HepG2 (cell line): ENCODE measurements around the gene LENEP. TPM values are rescaled to one million over a fixed set of nuclear protein-coding genes. Genes with fewer than 3 reads are reported as not detected.
A peak's percentile ranks its signal among the peaks of the same experiment; 100 is the strongest.

Source experiments
- ELF1 ChIP-seq: sonication (generic); formaldehyde crosslinking; IDR thresholded peaks from 2 replicates; pipeline ENCODE4 v1.4.0; 2020; ENCODE audit warnings: missing genetic modification reagents
- EP300 ChIP-seq, 3 experiments: sonication (generic) in 1 of 3; formaldehyde crosslinking in 1 of 3; IDR thresholded peaks; 2 replicates each; pipeline versions ENCODE4 v1.5.1 to v1.6.1; 2011 to 2020; ENCODE audit warnings: low read depth in 2 of 3, low read length in 2 of 3, borderline replicate concordance in 1 of 3, improper control_type of control experiment in 1 of 3, mild to moderate bottlenecking in 1 of 3, missing genetic modification reagents in 1 of 3, moderate library complexity in 1 of 3
- GATAD2A ChIP-seq: IDR thresholded peaks from 2 replicates; pipeline ENCODE4 v1.6.1; 2016
- HES4 ChIP-seq: sonication (generic); formaldehyde crosslinking; IDR thresholded peaks from 2 replicates; pipeline ENCODE4 v1.9.0; 2021; ENCODE audit warnings: mild to moderate bottlenecking, missing genetic modification reagents, borderline replicate concordance
- ISL2 ChIP-seq: sonication (generic); formaldehyde crosslinking; IDR thresholded peaks from 2 replicates; pipeline ENCODE4 v1.5.0; 2020; ENCODE audit warnings: missing genetic modification reagents
- NFIC ChIP-seq: IDR thresholded peaks from 2 replicates; pipeline ENCODE4 v1.6.1; 2012; ENCODE audit warnings: mild to moderate bottlenecking, low read length, inconsistent platforms
- PITX1 ChIP-seq: sonication (generic); formaldehyde crosslinking; IDR thresholded peaks from 2 replicates; pipeline ENCODE4 v1.5.1; 2020; ENCODE audit warnings: mild to moderate bottlenecking, missing genetic modification reagents
- POLR2A ChIP-seq, 2 experiments: IDR thresholded peaks; 2 replicates each; pipeline ENCODE4 v1.6.1; 2011; ENCODE audit warnings: low read depth in 2 of 2, low read length in 2 of 2, mild to moderate bottlenecking in 1 of 2, moderate library complexity in 1 of 2; ENCODE audit not compliant: insufficient read depth in 1 of 2
- SNAI1 ChIP-seq: sonication (generic); formaldehyde crosslinking; IDR thresholded peaks from 2 replicates; pipeline ENCODE4 v1.5.0; 2020; ENCODE audit warnings: mild to moderate bottlenecking, missing genetic modification reagents, borderline replicate concordance
- ZNF510 ChIP-seq: sonication (generic); formaldehyde crosslinking; IDR thresholded peaks from 2 replicates; pipeline ENCODE4 v1.4.0; 2020; ENCODE audit warnings: low read depth, mild to moderate bottlenecking, missing genetic modification reagents
- ZNF549 ChIP-seq: sonication (generic); formaldehyde crosslinking; IDR thresholded peaks from 2 replicates; pipeline ENCODE4 v1.5.0; 2020; ENCODE audit warnings: missing genetic modification reagents
- ZNF672 ChIP-seq: sonication (generic); formaldehyde crosslinking; IDR thresholded peaks from 2 replicates; pipeline ENCODE4 v1.8.1; 2022; ENCODE audit warnings: missing genetic modification reagents
- ZNF792 ChIP-seq: IDR thresholded peaks from 2 replicates; pipeline ENCODE4 v1.6.1; 2016
- polyA plus RNA-seq, 8 experiments: library from polyadenylated mRNA; depleted of rRNA in 3 of 8; stranded (reverse) in 7 of 8; unstranded in 1 of 8; fragments of >200 nt; fragmentation: Illumina TruSeq in 4 of 8; extraction: Trizol in 4 of 8; gene quantifications; 2 replicates each; pipeline versions ENCODE4 v1.2.1 to v1.2.3, GENCODE V29; 2011 to 2016; ENCODE audit warnings: low read depth in 4 of 8, missing spikeins in 1 of 8, mixed read lengths in 1 of 8; ENCODE audit not compliant: insufficient read depth in 1 of 8
- total RNA-seq, 5 experiments: library from RNA; depleted of rRNA; stranded (reverse); fragments of >200 nt; fragmentation: Illumina TruSeq; extraction: Trizol; gene quantifications; 2 replicates each; pipeline ENCODE4 v1.2.3, GENCODE V29; 2016; ENCODE audit warnings: low read depth in 1 of 5
- TF ChIP-seq, protein P1 (sequence below): sonication (generic); formaldehyde crosslinking; IDR thresholded peaks from 2 replicates; pipeline ENCODE4 v1.5.0; 2020; ENCODE audit warnings: missing genetic modification reagents, mild to moderate bottlenecking, borderline replicate concordance
- TF ChIP-seq, protein P2 (sequence below): sonication (generic); formaldehyde crosslinking; IDR thresholded peaks from 2 replicates; pipeline ENCODE4 v1.9.0; 2022; ENCODE audit warnings: low read depth, missing genetic modification reagents
- TF ChIP-seq, protein P3 (sequence below): sonication (generic); formaldehyde crosslinking; IDR thresholded peaks from 2 replicates; pipeline ENCODE4 v1.4.0; 2020; ENCODE audit warnings: mild to moderate bottlenecking, missing genetic modification reagents
- TF ChIP-seq, protein P4 (sequence below): sonication (generic); formaldehyde crosslinking; IDR thresholded peaks from 2 replicates; pipeline ENCODE4 v1.5.1; 2020; ENCODE audit warnings: mild to moderate bottlenecking, missing genetic modification reagents, moderate library complexity
- TF ChIP-seq, protein P5 (sequence below): sonication (generic); formaldehyde crosslinking; IDR thresholded peaks from 2 replicates; pipeline ENCODE4 v1.4.0; 2020; ENCODE audit warnings: missing genetic modification reagents, mild to moderate bottlenecking, borderline replicate concordance
- TF ChIP-seq, protein P6 (sequence below): sonication (generic); formaldehyde crosslinking; IDR thresholded peaks from 2 replicates; pipeline ENCODE4 v1.5.0; 2020; ENCODE audit warnings: missing genetic modification reagents

The LENEP gene
- total and polyA plus RNA-seq, 2 of the 13 experiments (the other 11 are each of a cell fraction or from before 2014, with no cell fraction given), result 0.29 TPM; not detected in 1

DNA sequence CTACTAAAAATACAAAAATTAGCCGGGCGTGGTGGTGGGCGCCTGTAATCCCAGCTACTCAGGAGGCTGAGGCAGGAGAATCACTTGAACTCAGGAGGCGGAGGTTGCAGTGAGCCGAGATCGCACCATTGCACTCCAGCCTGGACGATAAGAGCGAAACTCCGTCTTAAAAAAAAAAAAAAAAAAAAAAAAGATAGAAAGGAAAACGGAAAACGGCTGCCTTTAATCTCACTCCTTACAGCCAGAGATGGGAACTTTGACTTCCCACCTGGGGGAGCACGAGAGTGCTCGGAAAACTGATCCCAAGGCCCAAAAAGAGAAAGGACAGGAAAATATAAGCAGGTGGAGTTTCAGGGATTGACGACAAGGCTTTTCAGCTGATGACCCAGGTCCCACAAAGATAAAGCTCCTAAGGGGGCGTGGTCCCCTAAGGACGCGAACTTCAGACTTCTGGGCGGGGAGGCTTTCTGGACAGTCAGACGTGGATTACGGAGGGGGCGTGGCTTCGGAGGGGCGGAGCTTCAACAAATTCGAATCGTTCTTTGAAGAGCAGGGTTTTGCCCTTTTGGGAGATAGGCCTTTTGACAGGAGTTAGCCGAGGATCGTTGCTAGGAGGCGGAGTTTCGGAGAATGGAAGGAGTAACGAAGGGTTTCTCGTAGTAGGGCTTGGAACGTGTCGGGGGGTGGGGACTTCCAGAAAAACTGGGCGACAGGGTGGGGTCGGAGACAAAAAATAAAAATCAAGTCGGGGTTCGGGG is 19.9 kb upstream of the LENEP start (continued):
- TF ChIP-seq, protein P1, sequence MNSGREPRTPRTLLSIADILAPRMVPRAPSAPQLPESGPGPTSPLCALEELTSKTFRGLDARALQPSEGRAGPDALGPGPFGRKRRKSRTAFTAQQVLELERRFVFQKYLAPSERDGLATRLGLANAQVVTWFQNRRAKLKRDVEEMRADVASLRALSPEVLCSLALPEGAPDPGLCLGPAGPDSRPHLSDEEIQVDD, result no peak
- TF ChIP-seq ZNF549, result no peak
- TF ChIP-seq, protein P2, sequence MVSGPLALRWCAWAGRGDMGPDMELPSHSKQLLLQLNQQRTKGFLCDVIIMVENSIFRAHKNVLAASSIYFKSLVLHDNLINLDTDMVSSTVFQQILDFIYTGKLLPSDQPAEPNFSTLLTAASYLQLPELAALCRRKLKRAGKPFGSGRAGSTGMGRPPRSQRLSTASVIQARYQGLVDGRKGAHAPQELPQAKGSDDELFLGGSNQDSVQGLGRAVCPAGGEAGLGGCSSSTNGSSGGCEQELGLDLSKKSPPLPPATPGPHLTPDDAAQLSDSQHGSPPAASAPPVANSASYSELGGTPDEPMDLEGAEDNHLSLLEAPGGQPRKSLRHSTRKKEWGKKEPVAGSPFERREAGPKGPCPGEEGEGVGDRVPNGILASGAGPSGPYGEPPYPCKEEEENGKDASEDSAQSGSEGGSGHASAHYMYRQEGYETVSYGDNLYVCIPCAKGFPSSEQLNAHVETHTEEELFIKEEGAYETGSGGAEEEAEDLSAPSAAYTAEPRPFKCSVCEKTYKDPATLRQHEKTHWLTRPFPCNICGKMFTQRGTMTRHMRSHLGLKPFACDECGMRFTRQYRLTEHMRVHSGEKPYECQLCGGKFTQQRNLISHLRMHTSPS, result no peak
- peak; percentile 25; the same call in 1 of the 2 replicates for TF ChIP-seq NFIC
- no peak for TF ChIP-seq ZNF792 (CRISPR knock-in tag)
- peak in 1 of 2 experiments; percentile 29; a peak in 1 of 4 replicates for TF ChIP-seq EP300 (IDR thresholded peaks at IDR 0.05; ENCODE audit: low read depth in 2 of 2, low read length in 2 of 2)
- TF ChIP-seq EP300 (CRISPR knock-in tag; IDR thresholded peaks at IDR 0.05; ENCODE audit: borderline replicate concordance), result no peak
- TF ChIP-seq, protein P3, sequence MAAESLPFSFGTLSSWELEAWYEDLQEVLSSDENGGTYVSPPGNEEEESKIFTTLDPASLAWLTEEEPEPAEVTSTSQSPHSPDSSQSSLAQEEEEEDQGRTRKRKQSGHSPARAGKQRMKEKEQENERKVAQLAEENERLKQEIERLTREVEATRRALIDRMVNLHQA (CRISPR knock-in tag), result no peak
- TF ChIP-seq, protein P4, sequence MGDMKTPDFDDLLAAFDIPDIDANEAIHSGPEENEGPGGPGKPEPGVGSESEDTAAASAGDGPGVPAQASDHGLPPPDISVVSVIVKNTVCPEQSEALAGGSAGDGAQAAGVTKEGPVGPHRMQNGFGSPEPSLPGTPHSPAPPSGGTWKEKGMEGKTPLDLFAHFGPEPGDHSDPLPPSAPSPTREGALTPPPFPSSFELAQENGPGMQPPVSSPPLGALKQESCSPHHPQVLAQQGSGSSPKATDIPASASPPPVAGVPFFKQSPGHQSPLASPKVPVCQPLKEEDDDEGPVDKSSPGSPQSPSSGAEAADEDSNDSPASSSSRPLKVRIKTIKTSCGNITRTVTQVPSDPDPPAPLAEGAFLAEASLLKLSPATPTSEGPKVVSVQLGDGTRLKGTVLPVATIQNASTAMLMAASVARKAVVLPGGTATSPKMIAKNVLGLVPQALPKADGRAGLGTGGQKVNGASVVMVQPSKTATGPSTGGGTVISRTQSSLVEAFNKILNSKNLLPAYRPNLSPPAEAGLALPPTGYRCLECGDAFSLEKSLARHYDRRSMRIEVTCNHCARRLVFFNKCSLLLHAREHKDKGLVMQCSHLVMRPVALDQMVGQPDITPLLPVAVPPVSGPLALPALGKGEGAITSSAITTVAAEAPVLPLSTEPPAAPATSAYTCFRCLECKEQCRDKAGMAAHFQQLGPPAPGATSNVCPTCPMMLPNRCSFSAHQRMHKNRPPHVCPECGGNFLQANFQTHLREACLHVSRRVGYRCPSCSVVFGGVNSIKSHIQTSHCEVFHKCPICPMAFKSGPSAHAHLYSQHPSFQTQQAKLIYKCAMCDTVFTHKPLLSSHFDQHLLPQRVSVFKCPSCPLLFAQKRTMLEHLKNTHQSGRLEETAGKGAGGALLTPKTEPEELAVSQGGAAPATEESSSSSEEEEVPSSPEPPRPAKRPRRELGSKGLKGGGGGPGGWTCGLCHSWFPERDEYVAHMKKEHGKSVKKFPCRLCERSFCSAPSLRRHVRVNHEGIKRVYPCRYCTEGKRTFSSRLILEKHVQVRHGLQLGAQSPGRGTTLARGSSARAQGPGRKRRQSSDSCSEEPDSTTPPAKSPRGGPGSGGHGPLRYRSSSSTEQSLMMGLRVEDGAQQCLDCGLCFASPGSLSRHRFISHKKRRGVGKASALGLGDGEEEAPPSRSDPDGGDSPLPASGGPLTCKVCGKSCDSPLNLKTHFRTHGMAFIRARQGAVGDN (CRISPR knock-in tag), result no peak
- 0 out of 2 replicates have a peak, but pooled peaks have one; percentile 11 for TF ChIP-seq GATAD2A
- TF ChIP-seq ELF1 (CRISPR knock-in tag), result no peak
- no peak for TF ChIP-seq ZNF672 (CRISPR knock-in tag)
- TF ChIP-seq POLR2A (IDR thresholded peaks at IDR 0.05; ENCODE audit: insufficient read depth in 1 of 2, low read depth in 2 of 2, low read length in 2 of 2), result peak; percentile 87 to 88
- 0 out of 2 replicates have a peak, but pooled peaks have one; percentile 16 for TF ChIP-seq ISL2 (CRISPR knock-in tag)
- TF ChIP-seq HES4 (CRISPR knock-in tag), result 0 out of 2 replicates have a peak, but pooled peaks have one; percentile 25
- TF ChIP-seq PITX1 (CRISPR knock-in tag), result 0 out of 2 replicates have a peak, but pooled peaks have one; percentile 44
- TF ChIP-seq, protein P5, sequence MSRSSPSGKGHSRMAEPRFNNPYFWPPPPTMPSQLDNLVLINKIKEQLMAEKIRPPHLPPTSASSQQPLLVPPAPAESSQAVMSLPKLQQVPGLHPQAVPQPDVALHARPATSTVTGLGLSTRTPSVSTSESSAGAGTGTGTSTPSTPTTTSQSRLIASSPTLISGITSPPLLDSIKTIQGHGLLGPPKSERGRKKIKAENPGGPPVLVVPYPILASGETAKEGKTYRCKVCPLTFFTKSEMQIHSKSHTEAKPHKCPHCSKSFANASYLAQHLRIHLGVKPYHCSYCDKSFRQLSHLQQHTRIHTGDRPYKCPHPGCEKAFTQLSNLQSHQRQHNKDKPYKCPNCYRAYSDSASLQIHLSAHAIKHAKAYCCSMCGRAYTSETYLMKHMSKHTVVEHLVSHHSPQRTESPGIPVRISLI (CRISPR knock-in tag), result no peak
- TF ChIP-seq SNAI1 (CRISPR knock-in tag), result no peak
- TF ChIP-seq ZNF510 (CRISPR knock-in tag), result no peak
- TF ChIP-seq, protein P6, sequence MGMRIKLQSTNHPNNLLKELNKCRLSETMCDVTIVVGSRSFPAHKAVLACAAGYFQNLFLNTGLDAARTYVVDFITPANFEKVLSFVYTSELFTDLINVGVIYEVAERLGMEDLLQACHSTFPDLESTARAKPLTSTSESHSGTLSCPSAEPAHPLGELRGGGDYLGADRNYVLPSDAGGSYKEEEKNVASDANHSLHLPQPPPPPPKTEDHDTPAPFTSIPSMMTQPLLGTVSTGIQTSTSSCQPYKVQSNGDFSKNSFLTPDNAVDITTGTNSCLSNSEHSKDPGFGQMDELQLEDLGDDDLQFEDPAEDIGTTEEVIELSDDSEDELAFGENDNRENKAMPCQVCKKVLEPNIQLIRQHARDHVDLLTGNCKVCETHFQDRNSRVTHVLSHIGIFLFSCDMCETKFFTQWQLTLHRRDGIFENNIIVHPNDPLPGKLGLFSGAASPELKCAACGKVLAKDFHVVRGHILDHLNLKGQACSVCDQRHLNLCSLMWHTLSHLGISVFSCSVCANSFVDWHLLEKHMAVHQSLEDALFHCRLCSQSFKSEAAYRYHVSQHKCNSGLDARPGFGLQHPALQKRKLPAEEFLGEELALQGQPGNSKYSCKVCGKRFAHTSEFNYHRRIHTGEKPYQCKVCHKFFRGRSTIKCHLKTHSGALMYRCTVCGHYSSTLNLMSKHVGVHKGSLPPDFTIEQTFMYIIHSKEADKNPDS (CRISPR knock-in tag), result no peak
